ENCODE results near the gene SLC44A5.

Gene SLC44A5

GRCh38 chr1:75170981-75171380 lies 439.9 kb downstream of the SLC44A5 start:
- DNase-seq = no peak

GRCh38 chr1:75170011-75170410 lies 440.9 kb downstream of the SLC44A5 start:
- no peak for DNase-seq

- no peak for DNase-seq
Measured at GRCh38 chr1:75166821-75167220, 444.1 kb downstream of the SLC44A5 start.

- DNase-seq = no peak
Measured at GRCh38 chr1:75165264-75165663, 445.6 kb downstream of the SLC44A5 start.

- no peak for DNase-seq
Measured at GRCh38 chr1:75159154-75159553, 451.8 kb downstream of the SLC44A5 start.
